ENCODE results near the gene COQ8B. TPM values are rescaled to one million over a fixed set of nuclear protein-coding genes. Genes with fewer than 3 reads are reported as not detected.

Gene COQ8B
- total RNA-seq, 1 experiment from 2014 or later, result 62.9 TPM

DNA sequence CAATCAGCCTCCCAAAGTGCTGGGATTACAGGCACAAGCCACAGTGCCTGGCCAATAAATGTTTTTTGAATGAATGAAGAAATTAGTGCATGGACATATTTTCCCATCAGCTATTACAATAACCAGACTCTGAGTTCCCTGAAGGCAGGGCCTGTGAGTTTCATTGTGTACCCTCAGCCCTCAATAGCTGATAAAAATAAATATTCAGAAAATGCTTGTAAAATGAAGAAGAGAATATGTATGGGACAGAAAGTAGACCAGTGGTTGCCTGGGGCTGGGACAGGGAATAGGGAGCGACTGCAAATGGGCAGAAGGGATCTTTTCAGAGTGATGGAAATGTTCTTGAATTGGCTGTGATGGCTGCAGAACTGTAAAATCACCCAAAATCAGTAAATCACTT is 55.1 kb downstream of the COQ8B start:
- POLR2A ChIA-PET, result no interaction called here
- no peak for ATAC-seq
- Mint-ChIP-seq H3K9me3 (no peaks in the 10 kb centered on the region), H3K4me3 (no peak overlapping the region), H3K4me1 (peaks cover 2% of the 10 kb centered on the region; the same call in 1 of the 2 replicates), H3K27me3 (ENCODE audit: low read depth) (peaks cover 18% of the 10 kb centered on the region), H3K36me3 (no peaks in the 10 kb centered on the region), H3K27ac (no peak overlapping the region)
- CTCF ChIA-PET, result interaction anchor here (0.6 to 3.1 kb wide), 6 partner anchors 11 to 601 kb away, joined by 3 to 25 read pairs (median 14); partner anchors contain the start of gene RAB4B
- DNase-seq (ENCODE audit: low spot score), result no peak
- TF ChIP-seq ZNF232 (CRISPR knock-in tag; IDR thresholded peaks at IDR 0.05) (no peak), IRF2 (CRISPR knock-in tag; IDR thresholded peaks at IDR 0.05; ENCODE audit: borderline replicate concordance, low read depth) (no peak), ZNF416 (CRISPR knock-in tag; IDR thresholded peaks at IDR 0.05) (no peak)

DNA sequence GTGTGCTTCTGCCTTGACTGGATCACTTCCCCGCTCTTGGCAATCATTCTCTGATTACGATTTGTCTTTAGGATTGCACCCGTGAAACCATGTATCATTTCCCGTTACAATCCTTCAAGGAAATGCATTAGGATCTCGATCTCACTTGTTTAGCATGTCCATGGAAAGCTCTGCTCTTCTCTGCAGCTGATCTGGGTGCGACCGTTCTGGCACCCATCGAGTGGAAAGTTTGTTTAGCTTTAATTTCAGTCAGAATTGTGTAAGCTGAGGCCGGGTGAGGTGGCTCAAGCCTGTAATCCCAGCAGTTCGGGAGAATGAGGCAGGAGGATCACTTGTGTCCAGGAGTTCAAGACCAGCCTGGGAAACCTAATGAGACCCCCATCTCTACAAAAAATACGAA is 57.1 kb downstream of the COQ8B start:
- ATAC-seq, result no peak
- no peak overlapping the region for H3K27ac Mint-ChIP-seq
- H3K36me3 Mint-ChIP-seq, result no peaks in the 10 kb centered on the region
- DNase-seq (ENCODE audit: low spot score), result no peak
- ChIA-PET POLR2A (no interaction called here), CTCF (interaction anchor here (1.4 to 2.6 kb wide), 2 partner anchors 25 to 43 kb away, joined by 5 to 14 read pairs; no protein-coding TSS in a partner anchor)
- H3K27me3 Mint-ChIP-seq (ENCODE audit: low read depth), result peaks cover 9% of the 10 kb centered on the region
- TF ChIP-seq MYBL2 (CRISPR knock-in tag; IDR thresholded peaks at IDR 0.05) (no peak), PRRX2 (CRISPR knock-in tag; IDR thresholded peaks at IDR 0.05) (no peak), GTF2I (CRISPR knock-in tag; conservative IDR thresholded peaks at IDR 0.05) (no peak), KAT7 (CRISPR knock-in tag; IDR thresholded peaks at IDR 0.05; ENCODE audit: borderline replicate concordance) (no peak), ESRRA (CRISPR knock-in tag; IDR thresholded peaks at IDR 0.05; ENCODE audit: borderline replicate concordance) (no peak), TEAD4 (CRISPR knock-in tag; IDR thresholded peaks at IDR 0.05) (no peak), GABPB1 (CRISPR knock-in tag; IDR thresholded peaks at IDR 0.05) (no peak), ZNF232 (CRISPR knock-in tag; IDR thresholded peaks at IDR 0.05) (no peak)
- TF ChIP-seq, protein P1, sequence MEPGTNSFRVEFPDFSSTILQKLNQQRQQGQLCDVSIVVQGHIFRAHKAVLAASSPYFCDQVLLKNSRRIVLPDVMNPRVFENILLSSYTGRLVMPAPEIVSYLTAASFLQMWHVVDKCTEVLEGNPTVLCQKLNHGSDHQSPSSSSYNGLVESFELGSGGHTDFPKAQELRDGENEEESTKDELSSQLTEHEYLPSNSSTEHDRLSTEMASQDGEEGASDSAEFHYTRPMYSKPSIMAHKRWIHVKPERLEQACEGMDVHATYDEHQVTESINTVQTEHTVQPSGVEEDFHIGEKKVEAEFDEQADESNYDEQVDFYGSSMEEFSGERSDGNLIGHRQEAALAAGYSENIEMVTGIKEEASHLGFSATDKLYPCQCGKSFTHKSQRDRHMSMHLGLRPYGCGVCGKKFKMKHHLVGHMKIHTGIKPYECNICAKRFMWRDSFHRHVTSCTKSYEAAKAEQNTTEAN (CRISPR knock-in tag; IDR thresholded peaks at IDR 0.05), result no peak
- TF ChIP-seq, protein P2, sequence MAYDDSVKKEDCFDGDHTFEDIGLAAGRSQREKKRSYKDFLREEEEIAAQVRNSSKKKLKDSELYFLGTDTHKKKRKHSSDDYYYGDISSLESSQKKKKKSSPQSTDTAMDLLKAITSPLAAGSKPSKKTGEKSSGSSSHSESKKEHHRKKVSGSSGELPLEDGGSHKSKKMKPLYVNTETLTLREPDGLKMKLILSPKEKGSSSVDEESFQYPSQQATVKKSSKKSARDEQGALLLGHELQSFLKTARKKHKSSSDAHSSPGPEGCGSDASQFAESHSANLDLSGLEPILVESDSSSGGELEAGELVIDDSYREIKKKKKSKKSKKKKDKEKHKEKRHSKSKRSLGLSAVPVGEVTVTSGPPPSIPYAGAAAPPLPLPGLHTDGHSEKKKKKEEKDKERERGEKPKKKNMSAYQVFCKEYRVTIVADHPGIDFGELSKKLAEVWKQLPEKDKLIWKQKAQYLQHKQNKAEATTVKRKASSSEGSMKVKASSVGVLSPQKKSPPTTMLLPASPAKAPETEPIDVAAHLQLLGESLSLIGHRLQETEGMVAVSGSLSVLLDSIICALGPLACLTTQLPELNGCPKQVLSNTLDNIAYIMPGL (CRISPR knock-in tag; IDR thresholded peaks at IDR 0.05), result no peak
- TF ChIP-seq, protein P3, sequence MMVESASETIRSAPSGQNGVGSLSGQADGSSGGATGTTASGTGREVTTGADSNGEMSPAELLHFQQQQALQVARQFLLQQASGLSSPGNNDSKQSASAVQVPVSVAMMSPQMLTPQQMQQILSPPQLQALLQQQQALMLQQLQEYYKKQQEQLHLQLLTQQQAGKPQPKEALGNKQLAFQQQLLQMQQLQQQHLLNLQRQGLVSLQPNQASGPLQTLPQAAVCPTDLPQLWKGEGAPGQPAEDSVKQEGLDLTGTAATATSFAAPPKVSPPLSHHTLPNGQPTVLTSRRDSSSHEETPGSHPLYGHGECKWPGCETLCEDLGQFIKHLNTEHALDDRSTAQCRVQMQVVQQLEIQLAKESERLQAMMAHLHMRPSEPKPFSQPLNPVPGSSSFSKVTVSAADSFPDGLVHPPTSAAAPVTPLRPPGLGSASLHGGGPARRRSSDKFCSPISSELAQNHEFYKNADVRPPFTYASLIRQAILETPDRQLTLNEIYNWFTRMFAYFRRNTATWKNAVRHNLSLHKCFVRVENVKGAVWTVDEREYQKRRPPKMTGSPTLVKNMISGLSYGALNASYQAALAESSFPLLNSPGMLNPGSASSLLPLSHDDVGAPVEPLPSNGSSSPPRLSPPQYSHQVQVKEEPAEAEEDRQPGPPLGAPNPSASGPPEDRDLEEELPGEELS (CRISPR knock-in tag; IDR thresholded peaks at IDR 0.05), result no peak
- TF ChIP-seq, protein P4, sequence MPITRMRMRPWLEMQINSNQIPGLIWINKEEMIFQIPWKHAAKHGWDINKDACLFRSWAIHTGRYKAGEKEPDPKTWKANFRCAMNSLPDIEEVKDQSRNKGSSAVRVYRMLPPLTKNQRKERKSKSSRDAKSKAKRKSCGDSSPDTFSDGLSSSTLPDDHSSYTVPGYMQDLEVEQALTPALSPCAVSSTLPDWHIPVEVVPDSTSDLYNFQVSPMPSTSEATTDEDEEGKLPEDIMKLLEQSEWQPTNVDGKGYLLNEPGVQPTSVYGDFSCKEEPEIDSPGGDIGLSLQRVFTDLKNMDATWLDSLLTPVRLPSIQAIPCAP (CRISPR knock-in tag; IDR thresholded peaks at IDR 0.05), result no peak
- TF ChIP-seq, protein P5, sequence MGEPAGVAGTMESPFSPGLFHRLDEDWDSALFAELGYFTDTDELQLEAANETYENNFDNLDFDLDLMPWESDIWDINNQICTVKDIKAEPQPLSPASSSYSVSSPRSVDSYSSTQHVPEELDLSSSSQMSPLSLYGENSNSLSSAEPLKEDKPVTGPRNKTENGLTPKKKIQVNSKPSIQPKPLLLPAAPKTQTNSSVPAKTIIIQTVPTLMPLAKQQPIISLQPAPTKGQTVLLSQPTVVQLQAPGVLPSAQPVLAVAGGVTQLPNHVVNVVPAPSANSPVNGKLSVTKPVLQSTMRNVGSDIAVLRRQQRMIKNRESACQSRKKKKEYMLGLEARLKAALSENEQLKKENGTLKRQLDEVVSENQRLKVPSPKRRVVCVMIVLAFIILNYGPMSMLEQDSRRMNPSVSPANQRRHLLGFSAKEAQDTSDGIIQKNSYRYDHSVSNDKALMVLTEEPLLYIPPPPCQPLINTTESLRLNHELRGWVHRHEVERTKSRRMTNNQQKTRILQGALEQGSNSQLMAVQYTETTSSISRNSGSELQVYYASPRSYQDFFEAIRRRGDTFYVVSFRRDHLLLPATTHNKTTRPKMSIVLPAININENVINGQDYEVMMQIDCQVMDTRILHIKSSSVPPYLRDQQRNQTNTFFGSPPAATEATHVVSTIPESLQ (CRISPR knock-in tag; IDR thresholded peaks at IDR 0.05), result no peak
- TF ChIP-seq, protein P6, sequence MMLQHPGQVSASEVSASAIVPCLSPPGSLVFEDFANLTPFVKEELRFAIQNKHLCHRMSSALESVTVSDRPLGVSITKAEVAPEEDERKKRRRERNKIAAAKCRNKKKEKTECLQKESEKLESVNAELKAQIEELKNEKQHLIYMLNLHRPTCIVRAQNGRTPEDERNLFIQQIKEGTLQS (CRISPR knock-in tag; conservative IDR thresholded peaks at IDR 0.05), result no peak
- no peak overlapping the region for H3K4me3 Mint-ChIP-seq
- no peaks in the 10 kb centered on the region for H3K9me3 Mint-ChIP-seq
- H3K4me1 Mint-ChIP-seq, result peaks cover 2% of the 10 kb centered on the region; the same call in 1 of the 2 replicates

Measured in WTC11 (cell line).